ENCODE data around the gene MSMO1.

GRCh38 chr4:165324918-165325304, 2.6 kb upstream of the MSMO1 start:
- TF ChIP-seq RCOR1 (IDR thresholded peaks at IDR 0.05; ENCODE audit: low read length) = no peak
- TF ChIP-seq POLR2AphosphoS5 (IDR thresholded peaks at IDR 0.05; ENCODE audit: low read depth, low read length) = no peak

Data from SK-N-SH (cell line).